ENCODE data around the gene SSU72. TPM values are rescaled to one million over a fixed set of nuclear protein-coding genes. Genes with fewer than 3 reads are reported as not detected.

SSU72 gene
- polyA plus RNA-seq, 1 of the 3 experiments (the other 2 are of a cell fraction): 104 TPM

GRCh38 chr1:1536019-1536937 lies 38.4 kb downstream of the SSU72 start:
- no peaks in the 10 kb centered on the region for H3K27me3 ChIP-seq (ENCODE audit: insufficient read depth)
- no peaks in the 10 kb centered on the region for H4K20me1 ChIP-seq (ENCODE audit: insufficient read depth)
- H3K79me2 ChIP-seq (ENCODE audit: insufficient read depth): no peaks in the 10 kb centered on the region
- peaks cover 0 to 14% of the 10 kb centered on the region in 2 experiments; a peak in 1 of 4 replicates for H3K4me1 ChIP-seq (ENCODE audit: control insufficient read depth in 1 of 2, insufficient read depth in 2 of 2, low read depth in 1 of 2, low read length in 1 of 2)
- H3K9me2 ChIP-seq: no peaks in the 10 kb centered on the region
- H3K27ac ChIP-seq (ENCODE audit: low read depth in 2 of 2, low read length in 1 of 2): no peak overlapping the region
- H3K4me2 ChIP-seq: no peak overlapping the region
- no peak overlapping the region for H3K9ac ChIP-seq
- whole genome bisulfite sequencing (ENCODE audit: low lambda C conversion rate): 89% methylated on average over 21 of the region's 48 CpGs
- no peaks in the 10 kb centered on the region for H3K9me3 ChIP-seq
- POLR2A ChIA-PET: interaction anchor here (0.6 kb wide), 1 partner anchor 461 kb away, joined by 3 read pairs; no protein-coding TSS in a partner anchor
- DNase-seq: no peak
- peaks cover 8 to 19% of the 10 kb centered on the region in 2 experiments for H3K36me3 ChIP-seq (replicated peaks in 1 of 2; ENCODE audit: control insufficient read depth in 1 of 2, insufficient read depth in 2 of 2, low read length in 1 of 2)
- no peak overlapping the region for H2AFZ ChIP-seq (ENCODE audit: low read depth)
- CTCF ChIA-PET: no interaction called here
- H3K4me3 ChIP-seq (ENCODE audit: low read depth in 2 of 2, low read length in 1 of 2): no peak overlapping the region
- H3F3A ChIP-seq (replicated peaks; ENCODE audit: insufficient read depth): no peaks in the 10 kb centered on the region
- no peak for TF ChIP-seq TCF12 (IDR thresholded peaks at IDR 0.05)
- no peak for TF ChIP-seq GATA2 (CRISPR knock-in tag; IDR thresholded peaks at IDR 0.05)

DNA sequence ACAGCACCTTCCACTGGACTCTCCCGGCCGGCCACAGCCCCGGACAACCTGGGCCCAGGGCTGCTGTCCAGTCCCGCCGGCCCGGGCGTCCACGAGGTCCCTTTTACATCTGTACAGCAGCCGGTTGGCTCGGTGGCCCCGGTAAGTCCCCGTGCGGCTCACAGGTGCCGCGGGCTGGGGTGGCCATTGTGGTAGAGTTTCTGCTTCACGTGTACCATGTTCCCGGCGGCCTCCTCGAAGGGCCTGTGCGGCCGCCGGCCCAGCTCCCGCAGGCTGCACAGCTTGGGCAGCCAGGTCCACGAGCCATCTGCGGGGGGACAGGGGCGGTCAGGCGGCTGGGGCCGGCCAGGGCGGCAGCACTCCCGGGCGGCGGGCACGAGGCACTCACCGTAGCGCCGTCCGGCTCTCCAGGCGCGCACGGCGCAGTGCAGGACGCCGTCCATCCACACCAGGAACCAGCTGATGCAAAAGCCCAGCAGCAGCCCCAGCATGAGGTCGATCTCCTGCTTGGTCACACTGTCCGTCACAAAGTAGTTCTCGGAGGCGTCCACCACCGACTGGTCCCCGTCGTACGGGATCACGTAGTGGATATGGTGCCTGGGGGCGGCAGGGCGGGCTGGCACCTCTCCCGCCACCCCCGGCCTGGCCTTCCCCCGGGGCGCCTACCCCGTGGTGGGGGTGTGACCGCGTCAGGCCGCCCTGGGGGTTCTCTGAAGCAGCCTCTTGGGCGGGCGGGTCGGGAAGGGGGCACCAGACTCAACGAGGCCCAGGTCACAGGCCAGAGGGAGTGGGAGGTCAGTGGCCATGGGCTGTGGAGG lies 39.3 kb downstream of the SSU72 start:
- Histone ChIP-seq H3K9me3 (no peaks in the 10 kb centered on the region), H3K4me3 (ENCODE audit: low read depth in 2 of 2, low read length in 1 of 2) (no peak overlapping the region), H3K9ac (no peak overlapping the region), H3K27ac (ENCODE audit: low read depth in 2 of 2, low read length in 1 of 2) (no peak overlapping the region), H3K79me2 (ENCODE audit: insufficient read depth) (no peaks in the 10 kb centered on the region), H3K27me3 (ENCODE audit: insufficient read depth) (no peaks in the 10 kb centered on the region), H3K4me1 (ENCODE audit: control insufficient read depth in 1 of 2, insufficient read depth in 2 of 2, low read depth in 1 of 2, low read length in 1 of 2) (peaks cover 0 to 12% of the 10 kb centered on the region in 2 experiments; a peak in 1 of 4 replicates), H3K9me2 (no peaks in the 10 kb centered on the region), H3F3A (replicated peaks; ENCODE audit: insufficient read depth) (no peaks in the 10 kb centered on the region), H3K4me2 (no peak overlapping the region), H4K20me1 (ENCODE audit: insufficient read depth) (no peaks in the 10 kb centered on the region), H2AFZ (ENCODE audit: low read depth) (no peak overlapping the region), H3K36me3 (replicated peaks in 1 of 2; ENCODE audit: control insufficient read depth in 1 of 2, insufficient read depth in 2 of 2, low read length in 1 of 2) (peaks cover 12 to 14% of the 10 kb centered on the region in 2 experiments)
- TF ChIP-seq GATA2 (CRISPR knock-in tag; IDR thresholded peaks at IDR 0.05) (no peak), NFIC (IDR thresholded peaks at IDR 0.05; ENCODE audit: borderline replicate concordance) (no peak), EZH2phosphoT487 (IDR thresholded peaks at IDR 0.05; ENCODE audit: borderline replicate concordance, low read depth) (no peak), PBX3 (IDR thresholded peaks at IDR 0.05) (no peak), ELF1 (IDR thresholded peaks at IDR 0.05) (no peak), SMC3 (IDR thresholded peaks at IDR 0.05; ENCODE audit: low read depth, low read length) (no peak), TEAD4 (IDR thresholded peaks at IDR 0.05; ENCODE audit: borderline replicate concordance, insufficient read depth) (no peak)
- CTCF ChIA-PET: no interaction called here
- POLR2A ChIA-PET: interaction anchor here (0.5 to 0.6 kb wide), 2 partner anchors 462 to 465 kb away, joined by 3 read pairs; no protein-coding TSS in a partner anchor
- no peak for DNase-seq
- 91% methylated on average over 10 of the region's 66 CpGs for WGBS (ENCODE audit: low lambda C conversion rate)

Measured in SK-N-SH (cell line).